Dermis lymphatic vessel endothelial cell (primary cell): ENCODE data around the gene SCYL1. TPM values are rescaled to one million over a fixed set of nuclear protein-coding genes. Genes with fewer than 3 reads are reported as not detected.

Source experiments
- total RNA-seq: library from RNA; depleted of rRNA; stranded (reverse); fragments of >200 nt; gene quantifications from 2 replicates; pipeline ENCODE4 v1.2.1, GENCODE V29; 2014

SCYL1 gene
- total RNA-seq, result 36.6 and 44.3 TPM in 2 replicates

DNA sequence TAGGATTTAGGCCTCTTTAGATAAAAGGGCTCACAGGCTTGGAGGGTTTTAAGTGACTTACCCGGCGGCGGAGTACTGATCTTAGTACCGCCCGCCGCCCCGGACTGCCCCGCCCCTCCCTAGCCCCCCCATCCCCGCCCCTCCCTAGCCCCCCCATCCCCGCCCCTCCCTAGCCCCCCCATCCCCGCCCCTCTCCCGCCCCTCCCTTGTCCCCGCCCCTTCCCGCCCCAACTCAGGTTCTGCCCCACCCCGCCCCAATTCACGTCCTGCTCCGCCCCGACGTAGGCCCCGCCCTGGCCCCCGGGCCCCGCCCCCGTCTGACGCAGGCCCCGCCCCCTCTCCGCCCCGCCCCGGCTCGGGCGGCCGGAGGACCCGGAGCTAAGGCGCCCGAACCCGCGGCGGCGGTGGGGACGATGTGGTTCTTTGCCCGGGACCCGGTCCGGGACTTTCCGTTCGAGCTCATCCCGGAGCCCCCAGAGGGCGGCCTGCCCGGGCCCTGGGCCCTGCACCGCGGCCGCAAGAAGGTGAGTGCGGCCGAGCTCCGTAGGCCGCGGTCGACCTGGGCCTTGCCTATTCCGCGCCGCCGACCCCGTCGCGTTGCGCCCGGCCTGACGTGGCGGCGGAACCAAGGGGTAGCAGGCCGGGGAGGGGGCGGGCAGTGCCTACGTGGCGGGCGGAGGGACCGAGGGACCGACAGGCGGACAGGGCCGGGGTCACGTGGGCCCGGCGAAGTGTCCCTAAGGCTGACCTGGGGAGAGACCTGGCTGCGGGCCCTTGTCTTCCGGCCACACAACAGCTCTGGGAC is at the start of gene SCYL1:
Gene SCYL1, plus strand, starts transcription at position 343 of the 805 bp plus-strand sequence. Its CDS starts 71 bp downstream, at position 414.

DNA sequence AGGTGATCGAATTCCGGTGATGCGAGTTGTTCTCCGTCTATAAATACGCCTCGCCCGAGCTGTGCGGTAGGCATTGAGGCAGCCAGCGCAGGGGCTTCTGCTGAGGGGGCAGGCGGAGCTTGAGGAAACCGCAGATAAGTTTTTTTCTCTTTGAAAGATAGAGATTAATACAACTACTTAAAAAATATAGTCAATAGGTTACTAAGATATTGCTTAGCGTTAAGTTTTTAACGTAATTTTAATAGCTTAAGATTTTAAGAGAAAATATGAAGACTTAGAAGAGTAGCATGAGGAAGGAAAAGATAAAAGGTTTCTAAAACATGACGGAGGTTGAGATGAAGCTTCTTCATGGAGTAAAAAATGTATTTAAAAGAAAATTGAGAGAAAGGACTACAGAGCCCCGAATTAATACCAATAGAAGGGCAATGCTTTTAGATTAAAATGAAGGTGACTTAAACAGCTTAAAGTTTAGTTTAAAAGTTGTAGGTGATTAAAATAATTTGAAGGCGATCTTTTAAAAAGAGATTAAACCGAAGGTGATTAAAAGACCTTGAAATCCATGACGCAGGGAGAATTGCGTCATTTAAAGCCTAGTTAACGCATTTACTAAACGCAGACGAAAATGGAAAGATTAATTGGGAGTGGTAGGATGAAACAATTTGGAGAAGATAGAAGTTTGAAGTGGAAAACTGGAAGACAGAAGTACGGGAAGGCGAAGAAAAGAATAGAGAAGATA is 25.7 kb upstream of the SCYL1 start, which contains the start of gene MALAT1:
Gene MALAT1, plus strand, starts transcription at position 69 of the 736 bp plus-strand sequence.

DNA sequence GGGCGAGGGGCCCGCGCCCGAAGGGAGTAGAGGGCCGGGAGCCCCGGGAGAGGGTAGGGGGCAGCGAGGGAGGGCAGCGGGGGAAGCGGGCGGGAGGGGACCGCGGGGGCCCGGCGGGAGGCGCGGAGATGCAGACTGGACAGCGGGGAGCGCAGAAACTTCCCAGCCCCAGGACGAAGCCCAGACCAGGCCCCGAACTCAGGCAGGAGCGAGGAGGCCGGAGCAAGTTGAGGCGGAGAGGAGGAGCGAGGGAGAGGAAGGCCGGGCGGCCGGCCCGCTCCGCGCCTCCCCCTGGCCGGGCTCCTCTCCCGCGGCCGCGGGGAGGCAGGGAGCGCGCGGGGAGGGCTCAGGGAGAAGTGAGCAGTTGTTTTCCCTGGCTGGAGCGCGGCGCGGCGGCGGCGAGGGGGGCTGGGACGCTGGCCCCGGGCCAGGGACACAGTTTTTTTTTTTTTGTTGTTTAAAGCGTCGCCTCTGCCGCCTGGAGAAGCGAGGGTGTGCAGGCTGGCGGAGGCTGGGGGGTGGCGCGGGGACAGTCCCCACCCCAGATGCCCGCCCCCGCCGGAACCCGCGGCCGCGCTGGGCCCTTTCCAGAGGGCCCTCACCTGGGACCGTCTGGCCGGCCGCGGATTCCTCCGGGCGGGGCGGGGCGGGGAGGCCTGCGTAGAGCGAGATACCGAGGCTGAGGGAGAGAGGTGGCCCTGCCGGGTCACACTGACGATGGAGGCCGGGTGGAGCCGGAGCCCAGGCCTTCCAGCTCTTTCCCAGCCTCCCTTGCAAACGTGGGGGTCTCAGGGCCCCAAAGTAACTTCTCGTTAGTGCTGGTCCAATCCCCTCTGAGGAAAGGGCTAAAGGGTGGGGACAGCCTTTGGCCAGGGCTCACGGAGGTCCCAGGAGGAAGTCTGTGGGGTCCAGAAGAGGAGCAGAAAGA is 33.4 kb downstream of the SCYL1 start, which contains the start of gene LTBP3:
Gene LTBP3, minus strand, starts transcription at position 358 of the 928 bp plus-strand sequence. CDS start 400 bp downstream, outside the sequence.

DNA sequence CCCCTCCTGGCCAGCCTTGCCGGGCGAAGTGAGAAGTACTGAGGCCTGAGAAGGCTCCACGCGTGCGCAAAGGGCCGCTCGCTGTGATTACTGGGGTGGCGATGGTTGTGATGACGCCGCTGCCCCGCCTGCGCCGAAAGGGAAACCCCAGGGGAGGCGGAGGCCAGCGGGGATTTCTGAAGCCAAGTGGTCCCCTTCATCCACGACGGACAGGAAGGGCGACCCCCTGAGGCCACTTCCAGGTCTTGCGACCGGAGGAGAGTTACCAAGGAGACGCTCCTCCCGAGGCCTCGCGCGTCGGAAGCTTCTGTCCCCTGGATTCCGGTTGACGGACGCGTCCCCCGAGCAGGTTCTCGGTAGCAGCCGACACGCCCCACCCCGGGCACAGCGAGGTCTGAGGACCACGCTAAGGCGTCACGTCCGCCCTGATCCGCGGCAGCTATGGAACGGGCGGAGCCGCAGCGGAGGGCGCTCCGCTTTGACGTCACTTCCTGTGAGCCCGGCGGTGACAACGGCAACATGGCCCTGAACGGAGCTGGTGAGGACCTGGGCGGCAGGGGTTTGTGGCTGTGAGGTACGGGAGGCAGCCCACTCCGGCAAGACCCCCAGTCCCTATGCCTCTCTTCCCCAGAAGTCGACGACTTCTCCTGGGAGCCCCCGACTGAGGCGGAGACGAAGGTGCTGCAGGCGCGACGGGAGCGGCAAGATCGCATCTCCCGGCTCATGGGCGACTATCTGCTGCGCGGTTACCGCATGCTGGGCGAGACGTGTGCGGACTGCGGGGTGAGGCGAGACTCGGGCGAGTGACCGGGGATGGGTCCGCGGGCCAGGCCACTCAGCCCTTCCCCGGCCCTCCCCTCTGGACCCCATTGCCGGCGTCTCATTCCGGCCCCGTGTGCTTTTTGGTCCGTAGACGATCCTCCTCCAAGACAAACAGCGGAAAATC is 45.4 kb downstream of the SCYL1 start, which contains the start of gene ZNRD2:
Gene ZNRD2, plus strand, starts transcription at position 505 of the 946 bp plus-strand sequence. Its CDS starts 15 bp downstream, at position 520.

DNA sequence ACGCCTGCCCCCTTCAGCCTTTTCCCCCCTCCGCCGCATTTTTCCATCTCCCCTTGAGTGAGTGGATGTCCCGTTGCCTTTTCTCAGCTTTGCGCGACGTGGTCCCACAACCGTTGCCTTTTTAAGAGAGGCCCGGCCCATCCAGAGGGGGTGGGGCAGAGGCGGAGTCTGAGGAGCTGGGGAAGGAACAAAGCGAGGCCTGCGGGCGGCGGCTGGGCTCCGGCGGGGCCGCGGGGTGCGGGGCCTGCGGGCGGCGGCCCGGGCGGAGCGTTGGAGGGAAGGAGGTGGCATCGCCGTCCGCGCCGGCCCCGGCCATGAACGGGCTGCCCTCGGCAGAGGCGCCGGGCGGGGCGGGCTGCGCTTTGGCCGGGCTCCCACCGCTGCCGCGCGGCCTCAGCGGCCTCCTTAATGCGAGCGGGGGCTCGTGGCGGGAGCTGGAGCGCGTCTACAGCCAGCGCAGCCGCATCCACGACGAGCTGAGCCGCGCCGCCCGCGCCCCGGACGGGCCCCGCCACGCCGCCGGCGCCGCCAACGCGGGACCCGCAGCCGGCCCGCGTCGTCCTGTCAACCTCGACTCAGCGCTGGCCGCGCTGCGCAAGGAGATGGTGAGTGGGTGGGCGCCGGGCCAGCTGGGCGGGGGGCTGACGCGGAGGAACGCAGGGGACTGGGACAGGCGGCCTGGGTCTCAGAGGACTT is 47.6 kb downstream of the SCYL1 start, which contains the start of gene FAM89B:
Gene FAM89B, plus strand, starts transcription at position 183 of the 696 bp plus-strand sequence. Its CDS starts 132 bp downstream, at position 315.

DNA sequence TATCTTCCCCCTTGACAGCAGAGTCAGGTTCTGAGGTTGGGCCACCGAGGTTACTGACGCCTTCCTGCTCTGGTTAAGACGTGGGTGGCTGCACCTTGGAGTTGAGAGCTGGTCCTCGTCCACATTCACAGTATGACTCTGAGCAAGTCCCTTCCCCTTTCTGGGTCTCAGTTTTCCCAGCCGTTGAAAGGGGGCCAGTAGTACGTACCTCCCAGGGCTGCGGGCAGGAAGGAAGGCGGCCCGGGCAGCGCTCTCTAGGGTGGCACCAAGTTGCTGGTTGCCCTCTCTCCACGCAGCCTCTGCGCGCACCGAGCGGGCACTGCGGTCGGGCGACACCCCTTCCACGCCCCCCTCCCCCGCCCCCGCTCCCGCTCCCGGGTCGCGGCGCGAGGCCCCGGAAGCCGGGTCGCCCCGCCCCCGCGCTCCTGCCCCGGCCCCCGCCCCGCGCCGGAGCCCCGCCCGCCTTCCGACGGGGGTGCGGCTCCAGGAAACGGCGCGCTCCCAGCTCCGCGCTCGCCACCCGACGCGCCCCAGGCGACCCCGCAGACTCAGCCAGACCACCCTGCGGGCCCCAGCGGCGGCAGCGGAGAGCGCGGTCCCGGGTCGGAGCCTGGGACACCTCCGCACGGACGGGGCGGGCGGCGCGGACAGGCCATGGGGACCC is 50.8 kb downstream of the SCYL1 start, which contains the start of gene EHBP1L1:
Gene EHBP1L1, plus strand, starts transcription at position 486 of the 664 bp plus-strand sequence. CDS start 250 bp downstream, outside the sequence.

Other genes starting within 250 kb of the SCYL1 start
- 7.3 and 8.2 TPM in 2 replicates for gene CDC42EP2, start 210.2 kb upstream of the SCYL1 start, total RNA-seq
- 17.8 and 25.1 TPM in 2 replicates for gene DPF2, start 191.2 kb upstream of the SCYL1 start, total RNA-seq
- 0.09 and 0.22 TPM in 2 replicates for gene TIGD3, start 170.3 kb upstream of the SCYL1 start, total RNA-seq
- gene SLC25A45, start 142.4 kb upstream of the SCYL1 start, total RNA-seq, result 0.87 and 1.3 TPM in 2 replicates
- 73.0 and 77.6 TPM in 2 replicates for gene FRMD8, start 138.4 kb upstream of the SCYL1 start, total RNA-seq
- gene NEAT1, start 102.3 kb upstream of the SCYL1 start, total RNA-seq, result 50.3 and 79.9 TPM in 2 replicates
- 2,968 and 4,091 TPM in 2 replicates for gene MALAT1, start 26.0 kb upstream of the SCYL1 start, total RNA-seq
- gene LTBP3, start 33.3 kb downstream of the SCYL1 start, total RNA-seq, result 15.6 and 23.5 TPM in 2 replicates
- gene ZNRD2, start 45.4 kb downstream of the SCYL1 start, total RNA-seq, result 26.7 and 33.2 TPM in 2 replicates
- 14.4 and 15.2 TPM in 2 replicates for gene FAM89B, start 47.5 kb downstream of the SCYL1 start, total RNA-seq
- 3.1 and 3.4 TPM in 2 replicates for gene EHBP1L1, start 51.0 kb downstream of the SCYL1 start, total RNA-seq
- gene KCNK7, start 70.7 kb downstream of the SCYL1 start, total RNA-seq, result under 0.01 and 0.17 TPM in 2 replicates
- gene MAP3K11, start 89.1 kb downstream of the SCYL1 start, total RNA-seq, result 55.4 and 62.3 TPM in 2 replicates
- 11.4 and 11.8 TPM in 2 replicates for gene PCNX3, start 90.7 kb downstream of the SCYL1 start, total RNA-seq
- 41.6 and 57.3 TPM in 2 replicates for gene SIPA1, start 113.0 kb downstream of the SCYL1 start, total RNA-seq
- 14.4 and 15.2 TPM in 2 replicates for gene RELA, start 137.8 kb downstream of the SCYL1 start, total RNA-seq
- 37.0 and 43.6 TPM in 2 replicates for gene KAT5, start 187.2 kb downstream of the SCYL1 start, total RNA-seq
- gene RNASEH2C, start 195.7 kb downstream of the SCYL1 start, total RNA-seq, result 52.2 and 55.8 TPM in 2 replicates